Neural cell (in vitro differentiated cells): ENCODE measurements around the gene AZIN2. TPM values are rescaled to one million over a fixed set of nuclear protein-coding genes. Genes with fewer than 3 reads are reported as not detected.
"Not testable (repeated sequence)": the region's sequence is repeated elsewhere in the genome, so short reads cannot be mapped to it uniquely, and the experiment has no call there.

ENCODE experiments used
- H2AFZ ChIP-seq: fragments of 200-600, 300-800 bp; sonication (generic), shearing (Covaris generic); 2 replicates; pipeline ENCODE4 v1.6.0; 2014; ENCODE audit warnings: low read depth, mild to moderate bottlenecking, antibody characterized with exemption, low read length, moderate library complexity
- H3F3A ChIP-seq: fragments of 200-600 bp; shearing (Covaris generic); 2 replicates; pipeline ENCODE4 v1.6.1; 2016; ENCODE audit warnings: mild to moderate bottlenecking, moderate library complexity, mixed read lengths, antibody characterized with exemption, low read length; ENCODE audit not compliant: insufficient read depth, poor library complexity, severe bottlenecking
- H3K27ac ChIP-seq: fragments of 200-600, 300-800 bp; sonication (generic), shearing (Covaris generic); 2 replicates; pipeline ENCODE4 v1.5.1; 2014; ENCODE audit warnings: mild to moderate bottlenecking, low read length, moderate library complexity
- H3K27me3 ChIP-seq: fragments of 300-800, 200-600 bp; sonication (generic), shearing (Covaris generic); 2 replicates; pipeline ENCODE4 v1.6.0; 2014; ENCODE audit warnings: mild to moderate bottlenecking, low read depth, low read length, moderate library complexity; ENCODE audit not compliant: insufficient read depth
- H3K36me3 ChIP-seq: fragments of 300-800, 200-600 bp; sonication (generic), shearing (Covaris generic); 2 replicates; pipeline ENCODE4 v1.5.1; 2014; ENCODE audit warnings: mild to moderate bottlenecking, antibody characterized with exemption, low read length, moderate library complexity; ENCODE audit not compliant: insufficient read depth
- H3K4me2 ChIP-seq: fragments of 300-800, 200-600 bp; sonication (generic), shearing (Covaris generic); 2 replicates; pipeline ENCODE4 v1.6.0; 2014; ENCODE audit warnings: mild to moderate bottlenecking, low read length
- H3K4me3 ChIP-seq: fragments of 300-800, 200-600 bp; sonication (generic), shearing (Covaris generic); 2 replicates; pipeline ENCODE4 v1.5.1; 2014; ENCODE audit warnings: mild to moderate bottlenecking, low read length, moderate library complexity
- H3K79me2 ChIP-seq: fragments of 200-600 bp; shearing (Covaris generic); replicated peaks from 2 replicates; pipeline ENCODE4 v1.6.0; 2014; ENCODE audit warnings: mild to moderate bottlenecking, low read length, moderate library complexity; ENCODE audit not compliant: insufficient read depth
- H3K9ac ChIP-seq: fragments of 300-800, 200-600 bp; sonication (generic), shearing (Covaris generic); 2 replicates; pipeline ENCODE4 v1.6.1; 2016; ENCODE audit warnings: mild to moderate bottlenecking, low read length, mixed read lengths
- H3K9me2 ChIP-seq: fragments of 200-600 bp; shearing (Covaris generic); 2 replicates; pipeline ENCODE4 v1.6.1; 2016; ENCODE audit warnings: mild to moderate bottlenecking, low read length, mixed read lengths; ENCODE audit not compliant: insufficient read depth
- H3K9me3 ChIP-seq: fragments of 200-600, 300-800 bp; sonication (generic), shearing (Covaris generic); 2 replicates; pipeline ENCODE4 v1.6.1; 2016; ENCODE audit warnings: mild to moderate bottlenecking, mixed run types, low read length, moderate library complexity, mixed read lengths
- H4K20me1 ChIP-seq: fragments of 200-600 bp; shearing (Covaris generic); 2 replicates; pipeline ENCODE4 v1.6.1; 2016; ENCODE audit warnings: mild to moderate bottlenecking, mixed run types; ENCODE audit not compliant: insufficient read depth
- EP300 ChIP-seq: fragments of 450-650 bp; conservative IDR thresholded peaks from 2 replicates; pipeline ENCODE4 v1.6.1; 2014; ENCODE audit warnings: antibody characterized with exemption, mild to moderate bottlenecking, moderate library complexity; ENCODE audit not compliant: poor library complexity, severe bottlenecking
- EZH2 ChIP-seq: fragments of 200-600, 300-800 bp; shearing (Covaris generic), sonication (generic); IDR thresholded peaks from 2 replicates; pipeline ENCODE4 v1.6.1; 2014; ENCODE audit warnings: antibody characterized with exemption, low read length, borderline replicate concordance, mild to moderate bottlenecking; ENCODE audit not compliant: insufficient read depth, poor library complexity, severe bottlenecking
- MXI1 ChIP-seq: fragments of 450-650 bp; conservative IDR thresholded peaks from 2 replicates; pipeline ENCODE4 v1.6.1; 2014; ENCODE audit warnings: antibody characterized with exemption, mild to moderate bottlenecking; ENCODE audit not compliant: poor library complexity, severe bottlenecking
- POLR2AphosphoS5 ChIP-seq: IDR thresholded peaks from 2 replicates; pipeline ENCODE4 v1.6.1; 2012
- RAD21 ChIP-seq: fragments of 450-650 bp; conservative IDR thresholded peaks from 2 replicates; pipeline ENCODE4 v1.6.1; 2014; ENCODE audit warnings: antibody characterized with exemption, mild to moderate bottlenecking, moderate library complexity
- SMC3 ChIP-seq: fragments of 450-650 bp; conservative IDR thresholded peaks from 2 replicates; pipeline ENCODE4 v1.6.1; 2014; ENCODE audit warnings: antibody characterized with exemption, mild to moderate bottlenecking, moderate library complexity; ENCODE audit not compliant: poor library complexity
- TAF1 ChIP-seq: IDR thresholded peaks from 2 replicates; pipeline ENCODE4 v1.6.1; 2012; ENCODE audit warnings: low read depth
- polyA plus RNA-seq: library from polyadenylated mRNA; depleted of rRNA; stranded (reverse); fragments of >200 nt; gene quantifications from 2 replicates; pipeline ENCODE4 v1.2.3, GENCODE V29; 2014
- TF ChIP-seq, protein P1 (sequence below): IDR thresholded peaks from 2 replicates; pipeline ENCODE4 v1.6.1; 2012; ENCODE audit warnings: borderline replicate concordance
- TF ChIP-seq, protein P2 (sequence below): fragments of 450-650 bp; IDR thresholded peaks from 2 replicates; pipeline ENCODE4 v1.5.1; 2014; ENCODE audit warnings: antibody characterized with exemption, mild to moderate bottlenecking, moderate library complexity; ENCODE audit not compliant: poor library complexity, severe bottlenecking

Gene AZIN2
- polyA plus RNA-seq, 1 donor from 2014 or later: 22.7 TPM

DNA sequence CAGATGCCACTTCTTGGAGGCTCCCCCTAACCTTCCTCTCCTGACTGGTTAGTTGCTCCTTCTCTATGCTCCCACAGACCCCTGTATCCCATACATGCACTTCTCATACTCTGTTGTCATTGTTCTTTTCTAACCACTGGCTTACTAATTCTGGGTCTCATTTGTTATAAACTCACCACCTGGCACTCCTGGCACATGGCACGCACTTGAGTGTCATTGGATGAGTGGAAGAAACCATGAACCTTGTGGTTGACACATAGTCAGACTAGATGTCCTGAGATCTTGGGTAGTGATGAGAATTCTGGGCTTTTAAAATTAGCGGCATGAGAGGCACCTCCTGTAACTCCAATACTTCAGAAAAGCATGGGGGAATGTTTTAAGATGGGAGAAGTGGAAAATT is 51.6 kb downstream of the AZIN2 start:
- no peaks in the 10 kb centered on the region for H3K27me3 ChIP-seq
- H3F3A ChIP-seq: no peaks in the 10 kb centered on the region
- H2AFZ ChIP-seq: no peak overlapping the region
- no peaks in the 10 kb centered on the region for H3K79me2 ChIP-seq
- H3K9me2 ChIP-seq: no peaks in the 10 kb centered on the region
- no peak overlapping the region for H3K27ac ChIP-seq
- H3K9me3 ChIP-seq: no peaks in the 10 kb centered on the region
- no peak overlapping the region for H3K9ac ChIP-seq
- H3K4me3 ChIP-seq: no peak overlapping the region
- H4K20me1 ChIP-seq: no peaks in the 10 kb centered on the region
- H3K36me3 ChIP-seq: no peaks in the 10 kb centered on the region
- TF ChIP-seq EP300 (no peak), RAD21 (no peak), TAF1 (no peak), MXI1 (no peak), EZH2 (no peak), POLR2AphosphoS5 (no peak), SMC3 (no peak)
- TF ChIP-seq, protein P1, sequence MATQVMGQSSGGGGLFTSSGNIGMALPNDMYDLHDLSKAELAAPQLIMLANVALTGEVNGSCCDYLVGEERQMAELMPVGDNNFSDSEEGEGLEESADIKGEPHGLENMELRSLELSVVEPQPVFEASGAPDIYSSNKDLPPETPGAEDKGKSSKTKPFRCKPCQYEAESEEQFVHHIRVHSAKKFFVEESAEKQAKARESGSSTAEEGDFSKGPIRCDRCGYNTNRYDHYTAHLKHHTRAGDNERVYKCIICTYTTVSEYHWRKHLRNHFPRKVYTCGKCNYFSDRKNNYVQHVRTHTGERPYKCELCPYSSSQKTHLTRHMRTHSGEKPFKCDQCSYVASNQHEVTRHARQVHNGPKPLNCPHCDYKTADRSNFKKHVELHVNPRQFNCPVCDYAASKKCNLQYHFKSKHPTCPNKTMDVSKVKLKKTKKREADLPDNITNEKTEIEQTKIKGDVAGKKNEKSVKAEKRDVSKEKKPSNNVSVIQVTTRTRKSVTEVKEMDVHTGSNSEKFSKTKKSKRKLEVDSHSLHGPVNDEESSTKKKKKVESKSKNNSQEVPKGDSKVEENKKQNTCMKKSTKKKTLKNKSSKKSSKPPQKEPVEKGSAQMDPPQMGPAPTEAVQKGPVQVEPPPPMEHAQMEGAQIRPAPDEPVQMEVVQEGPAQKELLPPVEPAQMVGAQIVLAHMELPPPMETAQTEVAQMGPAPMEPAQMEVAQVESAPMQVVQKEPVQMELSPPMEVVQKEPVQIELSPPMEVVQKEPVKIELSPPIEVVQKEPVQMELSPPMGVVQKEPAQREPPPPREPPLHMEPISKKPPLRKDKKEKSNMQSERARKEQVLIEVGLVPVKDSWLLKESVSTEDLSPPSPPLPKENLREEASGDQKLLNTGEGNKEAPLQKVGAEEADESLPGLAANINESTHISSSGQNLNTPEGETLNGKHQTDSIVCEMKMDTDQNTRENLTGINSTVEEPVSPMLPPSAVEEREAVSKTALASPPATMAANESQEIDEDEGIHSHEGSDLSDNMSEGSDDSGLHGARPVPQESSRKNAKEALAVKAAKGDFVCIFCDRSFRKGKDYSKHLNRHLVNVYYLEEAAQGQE: no peak
- TF ChIP-seq, protein P2, sequence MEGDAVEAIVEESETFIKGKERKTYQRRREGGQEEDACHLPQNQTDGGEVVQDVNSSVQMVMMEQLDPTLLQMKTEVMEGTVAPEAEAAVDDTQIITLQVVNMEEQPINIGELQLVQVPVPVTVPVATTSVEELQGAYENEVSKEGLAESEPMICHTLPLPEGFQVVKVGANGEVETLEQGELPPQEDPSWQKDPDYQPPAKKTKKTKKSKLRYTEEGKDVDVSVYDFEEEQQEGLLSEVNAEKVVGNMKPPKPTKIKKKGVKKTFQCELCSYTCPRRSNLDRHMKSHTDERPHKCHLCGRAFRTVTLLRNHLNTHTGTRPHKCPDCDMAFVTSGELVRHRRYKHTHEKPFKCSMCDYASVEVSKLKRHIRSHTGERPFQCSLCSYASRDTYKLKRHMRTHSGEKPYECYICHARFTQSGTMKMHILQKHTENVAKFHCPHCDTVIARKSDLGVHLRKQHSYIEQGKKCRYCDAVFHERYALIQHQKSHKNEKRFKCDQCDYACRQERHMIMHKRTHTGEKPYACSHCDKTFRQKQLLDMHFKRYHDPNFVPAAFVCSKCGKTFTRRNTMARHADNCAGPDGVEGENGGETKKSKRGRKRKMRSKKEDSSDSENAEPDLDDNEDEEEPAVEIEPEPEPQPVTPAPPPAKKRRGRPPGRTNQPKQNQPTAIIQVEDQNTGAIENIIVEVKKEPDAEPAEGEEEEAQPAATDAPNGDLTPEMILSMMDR: no peak
- H3K4me2 ChIP-seq: no peak overlapping the region

DNA sequence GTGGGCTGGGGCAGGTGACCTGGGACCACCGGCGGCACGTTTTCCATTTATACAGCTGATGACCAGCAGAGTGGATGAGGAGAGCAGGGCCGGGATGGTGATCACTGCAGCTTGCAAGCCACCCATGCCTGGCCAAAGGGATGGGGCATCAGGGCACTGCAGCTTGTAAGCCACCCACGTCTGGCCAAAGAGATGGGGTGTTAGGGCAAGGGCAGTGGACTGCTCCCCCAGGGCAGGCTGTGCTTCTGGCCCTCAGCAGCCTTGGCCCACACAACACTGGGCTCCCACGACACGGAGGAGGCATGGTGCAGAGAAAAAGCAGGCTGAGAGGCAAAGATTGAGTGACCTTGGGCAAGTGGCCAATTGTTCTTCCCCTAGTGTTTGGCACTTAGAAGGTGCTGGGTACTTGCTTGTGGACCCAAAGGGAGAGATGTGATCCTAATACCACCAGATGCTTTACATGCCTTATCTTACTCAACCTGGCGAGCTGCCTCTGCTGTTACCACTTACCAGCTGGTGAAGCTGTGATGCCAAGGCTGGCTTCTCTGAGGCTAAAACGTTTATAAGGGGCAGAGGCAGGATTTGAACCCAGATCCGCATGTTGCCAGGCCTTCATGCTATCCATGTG is 52.6 kb downstream of the AZIN2 start:
- no peaks in the 10 kb centered on the region for H3K36me3 ChIP-seq

DNA sequence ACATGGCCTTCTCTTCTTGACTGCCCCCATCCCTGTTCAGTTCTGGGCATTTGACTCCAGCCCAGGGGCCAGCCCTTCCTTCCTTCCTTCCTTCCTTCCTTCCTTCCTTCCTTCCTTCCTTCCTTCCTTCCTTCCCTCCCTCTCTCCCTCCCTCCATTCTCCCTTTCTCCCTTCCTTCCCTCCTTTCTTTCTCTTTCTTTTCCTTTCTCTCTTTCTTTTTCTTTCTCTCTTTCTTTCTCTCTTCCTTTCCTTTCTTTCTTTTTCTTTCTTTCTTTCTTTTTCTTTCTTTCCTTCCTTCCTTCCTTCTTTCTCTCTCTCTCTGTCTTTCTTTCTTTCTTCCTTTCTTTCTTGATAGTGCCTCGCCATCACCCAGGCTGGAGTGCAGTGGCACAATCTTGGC is 55.1 kb downstream of the AZIN2 start:
- H4K20me1 ChIP-seq, H3K36me3 ChIP-seq, H3K27me3 ChIP-seq, H3K79me2 ChIP-seq, H2AFZ ChIP-seq, H3K9me2 ChIP-seq, H3K27ac ChIP-seq, H3K4me2 ChIP-seq, H3K9ac ChIP-seq, H3K9me3 ChIP-seq, H3K4me3 ChIP-seq, H3F3A ChIP-seq: not testable (repeated sequence)

More for the DNA sequence above, 52.6 kb downstream of the AZIN2 start:
- TF ChIP-seq POLR2AphosphoS5 (no peak), EP300 (no peak), TAF1 (no peak), EZH2 (no peak), RAD21 (no peak)
- TF ChIP-seq, protein P1: no peak
- no peaks in the 10 kb centered on the region for H3K9me3 ChIP-seq
- no peaks in the 10 kb centered on the region for H3K79me2 ChIP-seq
- H3K4me3 ChIP-seq: no peak overlapping the region
- no peaks in the 10 kb centered on the region for H3K27me3 ChIP-seq
- H4K20me1 ChIP-seq: no peaks in the 10 kb centered on the region
- H3F3A ChIP-seq: no peaks in the 10 kb centered on the region
- H3K9me2 ChIP-seq: no peaks in the 10 kb centered on the region
- no peak overlapping the region for H3K9ac ChIP-seq
- H3K4me2 ChIP-seq: no peak overlapping the region
- no peak overlapping the region for H2AFZ ChIP-seq
- no peak overlapping the region for H3K27ac ChIP-seq
